GM19043 (cell line): ENCODE data around the gene LRRC49.
"Not testable (repeated sequence)": the region's sequence is repeated elsewhere in the genome, so short reads cannot be mapped to it uniquely, and the experiment has no call there.

Experiments
- ATAC-seq: cut with Tn5 transposase; IDR thresholded peaks from one replicate; pipeline ENCODE4 v1.9.1; 2021; ENCODE audit warnings: low read depth; ENCODE audit not compliant: unreplicated experiment

Gene LRRC49

GRCh38 chr15:70866982-70867641, 25.5 kb upstream of the LRRC49 start:
- ATAC-seq: no peak

- no peak for ATAC-seq
Measured at GRCh38 chr15:70867911-70868467, 24.6 kb upstream of the LRRC49 start.

- no peak for ATAC-seq
Measured at GRCh38 chr15:70869346-70869745, 23.3 kb upstream of the LRRC49 start.

GRCh38 chr15:70870051-70870450, 22.6 kb upstream of the LRRC49 start:
- ATAC-seq: no peak

GRCh38 chr15:70871490-70871889, 21.1 kb upstream of the LRRC49 start:
- not testable (repeated sequence) for ATAC-seq

- no peak for ATAC-seq
Measured at GRCh38 chr15:70873232-70874054, 19.2 kb upstream of the LRRC49 start.

- ATAC-seq: no peak
Measured at GRCh38 chr15:70875001-70875782, 17.4 kb upstream of the LRRC49 start.

- no peak for ATAC-seq
Measured at GRCh38 chr15:70876011-70876410, 16.6 kb upstream of the LRRC49 start.

- no peak for ATAC-seq
Measured at GRCh38 chr15:70876683-70877082, 15.9 kb upstream of the LRRC49 start.

- no peak for ATAC-seq
Measured at GRCh38 chr15:70879401-70879800, 13.2 kb upstream of the LRRC49 start.

GRCh38 chr15:70880781-70881180, 11.8 kb upstream of the LRRC49 start:
- ATAC-seq: no peak

GRCh38 chr15:70882361-70882760, 10.3 kb upstream of the LRRC49 start:
- ATAC-seq: no peak

- no peak for ATAC-seq
Measured at GRCh38 chr15:70892912-70893560, 410 bp downstream of the LRRC49 start.

GRCh38 chr15:70902107-70902506, 9.5 kb downstream of the LRRC49 start:
- no peak for ATAC-seq

- no peak for ATAC-seq
Measured at GRCh38 chr15:70906842-70907241, 14.2 kb downstream of the LRRC49 start.

GRCh38 chr15:70907784-70908471, 15.3 kb downstream of the LRRC49 start:
- ATAC-seq: no peak

- ATAC-seq: no peak
Measured at GRCh38 chr15:70910958-70911357, 18.3 kb downstream of the LRRC49 start.

GRCh38 chr15:70912187-70912586, 19.6 kb downstream of the LRRC49 start:
- no peak for ATAC-seq

GRCh38 chr15:70916531-70916930, 23.9 kb downstream of the LRRC49 start:
- ATAC-seq: no peak

GRCh38 chr15:70917955-70918354, 25.3 kb downstream of the LRRC49 start:
- no peak for ATAC-seq
